Measurements from ENCODE around the gene FBXW11.

FBXW11 gene

DNA sequence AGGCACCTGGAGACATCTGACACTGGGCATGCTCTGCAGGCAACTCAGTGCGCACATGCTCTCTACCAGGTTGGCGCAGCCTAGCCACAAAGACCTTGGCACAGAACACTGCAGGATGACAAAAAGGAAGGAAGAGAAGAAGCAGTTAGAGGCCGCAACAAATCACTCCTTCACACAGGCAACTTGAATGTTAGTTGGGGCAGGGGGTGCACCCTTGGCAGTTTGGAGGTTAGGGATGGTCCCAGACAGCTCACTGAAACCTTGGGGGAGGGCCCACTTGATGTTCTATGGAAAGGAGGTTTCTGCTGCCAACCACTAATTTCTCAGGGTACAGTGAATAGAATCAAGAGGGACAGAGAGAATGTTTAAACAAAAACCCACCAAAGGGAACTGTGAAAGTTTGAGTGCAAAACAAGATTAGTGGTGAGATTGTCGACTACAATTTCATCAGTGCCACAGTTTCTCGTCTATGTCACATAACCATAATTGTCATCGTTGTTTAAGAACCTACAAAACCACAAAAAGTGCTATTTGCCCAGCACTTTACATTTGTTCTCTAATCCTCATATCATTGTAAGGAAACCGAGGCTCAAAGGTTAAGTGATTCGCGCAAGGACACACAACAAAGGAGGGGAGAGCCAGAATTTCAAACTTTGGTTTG is 48.7 kb downstream of the FBXW11 start:
- Histone ChIP-seq H3K9ac (ENCODE audit: low read depth in 1 of 2, low read length in 2 of 2) (no peak overlapping the region), H3K4me1 (ENCODE audit: control insufficient read depth in 1 of 2, insufficient read depth in 2 of 2, low read length in 2 of 2) (peaks cover 35 to 37% of the 10 kb centered on the region in 2 donors), H3K27ac (ENCODE audit: low read depth, low read length) (no peak overlapping the region)

DNA sequence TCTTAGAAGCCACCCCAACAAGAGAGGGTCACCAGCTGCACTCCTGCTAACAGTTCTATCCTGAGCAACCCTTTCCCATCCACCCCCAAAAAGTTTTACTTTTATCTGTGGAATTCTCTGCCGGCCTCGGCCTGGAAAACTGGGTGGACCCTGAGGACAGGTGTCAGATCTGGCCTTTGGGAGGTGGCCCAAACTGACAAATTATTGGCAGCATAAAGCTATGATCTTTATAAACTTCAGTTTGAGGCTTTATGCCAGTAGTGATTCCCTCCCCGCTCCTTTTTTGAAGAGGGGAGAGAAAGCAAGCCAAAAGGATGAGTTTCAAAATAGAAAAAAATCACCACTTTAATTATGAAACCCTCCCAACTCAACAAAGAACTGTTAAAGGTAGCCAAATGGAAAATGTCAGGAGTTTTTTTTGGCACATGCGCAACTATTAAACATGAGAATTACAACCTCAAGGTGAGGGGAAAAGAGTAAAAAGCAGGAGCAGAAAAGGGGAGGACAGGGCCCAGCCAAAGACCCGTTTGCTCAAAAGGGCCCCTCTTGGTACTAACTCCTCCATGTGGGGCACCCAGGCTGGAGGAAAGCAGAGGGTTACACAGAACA is 49.4 kb downstream of the FBXW11 start:
- no peaks in the 10 kb centered on the region for H3K9me3 ChIP-seq (ENCODE audit: control insufficient read depth in 1 of 2, low read length in 2 of 2)
- no peak overlapping the region for H3K27ac ChIP-seq (ENCODE audit: low read depth, low read length)
- H3K4me1 ChIP-seq (ENCODE audit: control insufficient read depth in 1 of 2, insufficient read depth in 2 of 2, low read length in 2 of 2), result peaks cover 35 to 37% of the 10 kb centered on the region in 2 donors
- H3K4me3 ChIP-seq (ENCODE audit: low read depth in 1 of 2, low read length in 2 of 2), result no peak overlapping the region
- no peaks in the 10 kb centered on the region for H3K27me3 ChIP-seq (ENCODE audit: control insufficient read depth in 1 of 2, insufficient read depth in 2 of 2, low read length in 2 of 2)
- peaks cover 0 to 3% of the 10 kb centered on the region in 2 donors for H3K36me3 ChIP-seq (ENCODE audit: control insufficient read depth in 1 of 2, insufficient read depth in 2 of 2, low read length in 2 of 2)
- no peak overlapping the region for H3K9ac ChIP-seq (ENCODE audit: low read depth in 1 of 2, low read length in 2 of 2)

More for the DNA sequence above, 48.7 kb downstream of the FBXW11 start:
- Histone ChIP-seq H3K36me3 (ENCODE audit: control insufficient read depth in 1 of 2, insufficient read depth in 2 of 2, low read length in 2 of 2) (peaks cover 0 to 3% of the 10 kb centered on the region in 2 donors), H3K9me3 (ENCODE audit: control insufficient read depth in 1 of 2, low read length in 2 of 2) (no peaks in the 10 kb centered on the region), H3K27me3 (ENCODE audit: control insufficient read depth in 1 of 2, insufficient read depth in 2 of 2, low read length in 2 of 2) (no peaks in the 10 kb centered on the region), H3K4me3 (ENCODE audit: low read depth in 1 of 2, low read length in 2 of 2) (no peak overlapping the region)

DNA sequence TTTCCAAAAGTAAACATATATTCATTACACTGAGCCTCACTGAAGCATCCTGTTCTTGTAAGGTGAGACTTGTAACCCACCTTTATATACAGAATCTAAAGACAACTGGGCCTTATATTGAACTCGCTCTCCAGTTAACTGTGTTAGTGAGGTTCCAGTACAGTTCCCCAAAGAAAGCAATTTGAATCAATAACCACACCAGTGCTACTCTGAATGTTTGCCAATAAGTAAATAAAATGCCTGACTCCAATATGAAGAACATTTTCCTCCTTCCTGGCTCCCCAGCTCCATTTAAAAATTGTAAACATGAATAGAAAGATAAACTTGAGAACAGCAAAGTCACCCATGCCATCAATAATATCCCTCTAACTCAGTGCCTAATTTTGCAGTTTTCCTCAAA is 50.1 kb downstream of the FBXW11 start:
- Histone ChIP-seq H3K4me1 (ENCODE audit: control insufficient read depth in 1 of 2, insufficient read depth in 2 of 2, low read length in 2 of 2) (peaks cover 35 to 37% of the 10 kb centered on the region in 2 donors), H3K27ac (ENCODE audit: low read depth, low read length) (no peak overlapping the region), H3K4me3 (ENCODE audit: low read depth in 1 of 2, low read length in 2 of 2) (no peak overlapping the region), H3K9ac (ENCODE audit: low read depth in 1 of 2, low read length in 2 of 2) (no peak overlapping the region), H3K9me3 (ENCODE audit: control insufficient read depth in 1 of 2, low read length in 2 of 2) (no peaks in the 10 kb centered on the region), H3K36me3 (ENCODE audit: control insufficient read depth in 1 of 2, insufficient read depth in 2 of 2, low read length in 2 of 2) (peaks cover 0 to 3% of the 10 kb centered on the region in 2 donors), H3K27me3 (ENCODE audit: control insufficient read depth in 1 of 2, insufficient read depth in 2 of 2, low read length in 2 of 2) (no peaks in the 10 kb centered on the region)

DNA sequence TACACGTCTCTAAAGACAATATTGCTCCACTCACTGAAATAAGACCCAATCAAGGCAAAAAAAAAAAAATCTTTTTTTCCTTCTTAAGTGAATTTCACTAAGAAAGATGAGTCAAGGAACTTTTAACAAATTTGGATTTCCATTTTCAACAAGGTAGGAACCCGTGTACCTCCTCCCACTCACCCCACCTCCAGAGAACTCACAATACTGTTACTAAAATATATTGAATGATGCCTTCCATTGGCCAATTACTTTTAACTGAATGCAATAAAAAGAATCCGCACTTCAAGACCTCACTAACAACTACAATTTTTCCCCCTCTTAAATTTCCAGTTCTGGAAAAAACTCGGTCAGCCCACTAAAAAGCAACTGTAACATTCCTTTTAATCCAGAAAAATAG is 50.7 kb downstream of the FBXW11 start:
- no peak overlapping the region for H3K4me3 ChIP-seq (ENCODE audit: low read depth in 1 of 2, low read length in 2 of 2)
- H3K27me3 ChIP-seq (ENCODE audit: control insufficient read depth in 1 of 2, insufficient read depth in 2 of 2, low read length in 2 of 2), result no peaks in the 10 kb centered on the region
- H3K36me3 ChIP-seq (ENCODE audit: control insufficient read depth in 1 of 2, insufficient read depth in 2 of 2, low read length in 2 of 2), result peaks cover 0 to 3% of the 10 kb centered on the region in 2 donors
- peaks cover 33 to 35% of the 10 kb centered on the region in 2 donors for H3K4me1 ChIP-seq (ENCODE audit: control insufficient read depth in 1 of 2, insufficient read depth in 2 of 2, low read length in 2 of 2)
- no peak overlapping the region for H3K9ac ChIP-seq (ENCODE audit: low read depth in 1 of 2, low read length in 2 of 2)
- no peaks in the 10 kb centered on the region for H3K9me3 ChIP-seq (ENCODE audit: control insufficient read depth in 1 of 2, low read length in 2 of 2)
- H3K27ac ChIP-seq (ENCODE audit: low read depth, low read length), result no peak overlapping the region

DNA sequence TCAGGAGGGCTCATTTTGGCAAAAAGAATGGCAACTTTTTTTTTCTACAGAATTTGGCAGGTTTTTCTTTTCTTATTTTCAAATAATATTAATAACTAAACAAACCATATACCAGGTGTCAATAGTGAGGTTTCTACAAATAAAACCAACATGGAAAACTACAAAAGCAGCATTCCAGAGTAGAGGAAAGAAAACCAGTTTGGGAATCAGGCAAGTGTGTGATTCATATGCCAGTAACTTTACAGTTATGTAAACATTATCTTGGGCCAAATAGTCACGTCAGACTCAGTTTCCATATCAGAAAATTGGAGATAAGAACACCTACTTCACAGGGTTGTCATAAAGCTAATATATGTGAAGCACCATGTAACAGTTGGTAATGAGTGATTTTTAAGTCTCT is 51.7 kb downstream of the FBXW11 start:
- no peak overlapping the region for H3K4me3 ChIP-seq (ENCODE audit: low read depth in 1 of 2, low read length in 2 of 2)
- peaks cover 33 to 35% of the 10 kb centered on the region in 2 donors for H3K4me1 ChIP-seq (ENCODE audit: control insufficient read depth in 1 of 2, insufficient read depth in 2 of 2, low read length in 2 of 2)
- H3K9me3 ChIP-seq (ENCODE audit: control insufficient read depth in 1 of 2, low read length in 2 of 2), result no peaks in the 10 kb centered on the region
- no peak overlapping the region for H3K9ac ChIP-seq (ENCODE audit: low read depth in 1 of 2, low read length in 2 of 2)
- H3K36me3 ChIP-seq (ENCODE audit: control insufficient read depth in 1 of 2, insufficient read depth in 2 of 2, low read length in 2 of 2), result no peaks in the 10 kb centered on the region
- H3K27me3 ChIP-seq (ENCODE audit: control insufficient read depth in 1 of 2, insufficient read depth in 2 of 2, low read length in 2 of 2), result no peaks in the 10 kb centered on the region
- H3K27ac ChIP-seq (ENCODE audit: low read depth, low read length), result no peak overlapping the region

DNA sequence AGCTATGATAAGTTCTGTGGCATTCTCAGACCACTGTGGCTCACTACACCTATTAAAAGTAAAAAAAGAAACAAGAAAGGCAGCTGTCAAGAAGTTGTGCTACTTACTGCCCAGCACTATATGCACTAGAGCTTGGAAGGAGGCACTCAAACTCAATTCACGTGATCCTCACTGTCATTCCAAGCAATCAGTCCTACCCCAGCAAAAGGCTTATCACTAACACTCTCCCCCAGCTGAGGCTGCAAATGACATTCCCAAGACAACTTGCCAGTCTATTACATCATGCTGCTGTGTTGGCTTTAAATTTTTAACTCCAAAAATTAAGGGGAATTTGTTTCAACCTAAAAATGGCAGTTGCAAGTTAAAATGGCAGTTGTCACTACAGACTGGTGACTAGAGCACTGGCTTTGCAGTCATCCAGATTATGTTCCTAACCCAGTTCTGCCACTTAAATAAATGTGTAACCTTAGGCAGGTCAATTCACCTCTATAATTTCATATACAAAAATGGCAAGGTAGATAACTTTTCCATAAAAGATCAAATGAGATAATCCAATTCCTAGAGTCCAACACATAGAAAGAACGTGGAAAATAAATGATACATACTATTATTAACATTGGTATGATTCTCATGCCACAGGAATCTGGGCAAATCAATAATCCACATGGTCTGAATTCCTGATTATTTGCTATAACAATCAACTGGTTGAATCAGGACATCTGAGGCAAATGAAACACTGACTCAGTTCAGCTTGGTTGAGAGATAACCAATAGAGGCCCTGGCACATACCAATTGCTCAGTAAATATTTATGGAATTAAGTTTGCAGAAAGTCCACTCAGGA is 52.4 kb downstream of the FBXW11 start:
- Histone ChIP-seq H3K27me3 (ENCODE audit: control insufficient read depth in 1 of 2, insufficient read depth in 2 of 2, low read length in 2 of 2) (no peaks in the 10 kb centered on the region), H3K9ac (ENCODE audit: low read depth in 1 of 2, low read length in 2 of 2) (no peak overlapping the region), H3K4me3 (ENCODE audit: low read depth in 1 of 2, low read length in 2 of 2) (no peak overlapping the region), H3K36me3 (ENCODE audit: control insufficient read depth in 1 of 2, insufficient read depth in 2 of 2, low read length in 2 of 2) (no peaks in the 10 kb centered on the region), H3K4me1 (ENCODE audit: control insufficient read depth in 1 of 2, insufficient read depth in 2 of 2, low read length in 2 of 2) (peaks cover 33 to 34% of the 10 kb centered on the region in 2 donors), H3K9me3 (ENCODE audit: control insufficient read depth in 1 of 2, low read length in 2 of 2) (no peaks in the 10 kb centered on the region), H3K27ac (ENCODE audit: low read depth, low read length) (no peak overlapping the region)

DNA sequence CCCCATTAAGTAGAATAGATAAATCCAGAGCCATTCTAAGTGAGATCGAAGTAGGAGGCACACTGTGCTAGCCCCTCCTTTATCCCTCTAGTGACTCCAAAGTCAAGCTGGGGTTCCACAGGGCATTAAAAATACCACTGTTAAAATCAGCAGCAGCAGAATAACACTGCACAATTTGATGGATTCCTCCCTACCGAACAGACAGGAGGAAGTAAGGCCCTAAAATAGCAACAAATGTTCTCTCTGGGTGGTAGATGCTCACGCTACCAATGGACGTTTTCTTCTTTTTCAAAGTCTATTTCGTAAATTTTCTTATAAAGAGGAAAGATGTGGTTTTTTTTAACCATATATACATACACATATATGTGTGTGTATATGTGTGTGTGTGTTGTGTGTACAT is 54.4 kb downstream of the FBXW11 start:
- H3K4me1 ChIP-seq (ENCODE audit: control insufficient read depth in 1 of 2, insufficient read depth in 2 of 2, low read length in 2 of 2), result peaks cover 17 to 24% of the 10 kb centered on the region in 2 donors
- H3K36me3 ChIP-seq (ENCODE audit: control insufficient read depth in 1 of 2, insufficient read depth in 2 of 2, low read length in 2 of 2), result no peaks in the 10 kb centered on the region
- H3K4me3 ChIP-seq (ENCODE audit: low read depth in 1 of 2, low read length in 2 of 2), result no peak overlapping the region
- H3K9me3 ChIP-seq (ENCODE audit: control insufficient read depth in 1 of 2, low read length in 2 of 2), result no peaks in the 10 kb centered on the region
- no peak overlapping the region for H3K27ac ChIP-seq (ENCODE audit: low read depth, low read length)
- no peaks in the 10 kb centered on the region for H3K27me3 ChIP-seq (ENCODE audit: control insufficient read depth in 1 of 2, insufficient read depth in 2 of 2, low read length in 2 of 2)
- H3K9ac ChIP-seq (ENCODE audit: low read depth in 1 of 2, low read length in 2 of 2), result no peak overlapping the region

DNA sequence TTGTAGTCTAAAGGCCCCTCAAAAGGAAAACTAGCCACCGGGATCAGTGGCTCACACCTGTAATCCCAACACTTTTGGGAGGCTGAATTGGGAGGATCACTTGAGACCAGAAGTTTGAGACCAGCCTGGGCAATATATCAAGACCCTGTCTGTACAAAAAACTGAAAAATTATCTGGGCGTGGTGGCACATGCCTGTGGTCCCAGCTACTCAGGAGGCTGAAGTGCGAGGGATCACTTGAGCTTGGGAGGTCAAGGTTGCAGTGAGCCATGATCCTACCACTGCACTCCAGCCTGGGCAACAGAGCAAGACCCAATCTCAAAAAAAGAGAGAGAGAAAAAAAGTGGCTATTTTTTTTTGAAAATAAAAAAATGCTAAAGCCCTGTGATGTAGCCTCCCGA is 55.2 kb downstream of the FBXW11 start:
- Histone ChIP-seq H3K27ac (ENCODE audit: low read depth, low read length) (no peak overlapping the region), H3K9ac (ENCODE audit: low read depth in 1 of 2, low read length in 2 of 2) (no peak overlapping the region), H3K27me3 (ENCODE audit: control insufficient read depth in 1 of 2, insufficient read depth in 2 of 2, low read length in 2 of 2) (no peaks in the 10 kb centered on the region), H3K36me3 (ENCODE audit: control insufficient read depth in 1 of 2, insufficient read depth in 2 of 2, low read length in 2 of 2) (no peaks in the 10 kb centered on the region), H3K4me1 (ENCODE audit: control insufficient read depth in 1 of 2, insufficient read depth in 2 of 2, low read length in 2 of 2) (peaks cover 13 to 26% of the 10 kb centered on the region in 2 donors), H3K9me3 (ENCODE audit: control insufficient read depth in 1 of 2, low read length in 2 of 2) (no peaks in the 10 kb centered on the region), H3K4me3 (ENCODE audit: low read depth in 1 of 2, low read length in 2 of 2) (no peak overlapping the region)

DNA sequence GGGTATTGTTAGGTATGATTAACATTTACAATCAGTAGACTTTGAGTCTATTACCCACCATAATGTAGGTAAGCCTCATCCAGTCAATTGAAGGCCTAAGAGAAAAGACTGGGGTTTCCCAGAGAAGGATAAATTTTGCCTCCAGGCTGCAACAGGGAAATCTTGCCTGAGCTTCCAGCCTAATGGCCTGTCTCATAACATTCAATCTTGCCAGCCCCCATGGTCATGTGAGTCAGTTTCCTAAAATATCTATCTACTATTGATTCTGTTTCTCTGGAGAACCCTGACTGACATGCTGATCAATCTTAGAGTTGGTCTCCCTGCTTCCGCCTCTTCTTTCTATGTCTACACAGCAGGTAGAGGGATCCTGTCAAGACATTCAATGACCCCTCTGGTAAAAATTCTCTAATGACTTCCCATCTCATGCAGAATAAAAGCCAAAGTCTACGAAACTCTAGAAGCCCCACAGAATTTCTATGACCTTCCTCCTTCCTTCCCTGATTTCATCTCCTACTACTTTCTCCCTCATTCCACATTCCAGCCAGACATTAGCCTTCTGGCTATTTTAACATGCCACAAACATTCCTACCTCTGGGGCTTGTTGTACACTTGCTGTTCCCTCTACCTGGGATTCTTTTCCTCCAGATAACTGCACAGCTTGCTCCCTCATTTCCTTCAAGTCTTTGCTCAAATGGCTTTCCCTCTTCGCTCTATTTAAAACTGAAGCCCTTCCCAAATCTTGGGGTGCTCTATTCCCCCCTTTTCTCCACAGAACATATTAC is 60.2 kb downstream of the FBXW11 start:
- Histone ChIP-seq H3K27me3 (ENCODE audit: control insufficient read depth in 1 of 2, insufficient read depth in 2 of 2, low read length in 2 of 2) (no peaks in the 10 kb centered on the region), H3K4me3 (ENCODE audit: low read depth in 1 of 2, low read length in 2 of 2) (peak overlapping the region in 1 of 2 donors; percentile 33), H3K9ac (ENCODE audit: low read depth in 1 of 2, low read length in 2 of 2) (no peak overlapping the region), H3K27ac (ENCODE audit: low read depth, low read length) (no peak overlapping the region), H3K36me3 (ENCODE audit: control insufficient read depth in 1 of 2, insufficient read depth in 2 of 2, low read length in 2 of 2) (no peaks in the 10 kb centered on the region), H3K4me1 (ENCODE audit: control insufficient read depth in 1 of 2, insufficient read depth in 2 of 2, low read length in 2 of 2) (peaks cover 12 to 18% of the 10 kb centered on the region in 2 donors), H3K9me3 (ENCODE audit: control insufficient read depth in 1 of 2, low read length in 2 of 2) (no peaks in the 10 kb centered on the region)
